Right kidney (tissue), 1 donor: Measurements from ENCODE around the gene ACSS1.

Source experiments
- DNase-seq: peaks from one replicate; pipeline ENCODE4 v3.0.0-alpha.2; 2016

The ACSS1 gene

DNA sequence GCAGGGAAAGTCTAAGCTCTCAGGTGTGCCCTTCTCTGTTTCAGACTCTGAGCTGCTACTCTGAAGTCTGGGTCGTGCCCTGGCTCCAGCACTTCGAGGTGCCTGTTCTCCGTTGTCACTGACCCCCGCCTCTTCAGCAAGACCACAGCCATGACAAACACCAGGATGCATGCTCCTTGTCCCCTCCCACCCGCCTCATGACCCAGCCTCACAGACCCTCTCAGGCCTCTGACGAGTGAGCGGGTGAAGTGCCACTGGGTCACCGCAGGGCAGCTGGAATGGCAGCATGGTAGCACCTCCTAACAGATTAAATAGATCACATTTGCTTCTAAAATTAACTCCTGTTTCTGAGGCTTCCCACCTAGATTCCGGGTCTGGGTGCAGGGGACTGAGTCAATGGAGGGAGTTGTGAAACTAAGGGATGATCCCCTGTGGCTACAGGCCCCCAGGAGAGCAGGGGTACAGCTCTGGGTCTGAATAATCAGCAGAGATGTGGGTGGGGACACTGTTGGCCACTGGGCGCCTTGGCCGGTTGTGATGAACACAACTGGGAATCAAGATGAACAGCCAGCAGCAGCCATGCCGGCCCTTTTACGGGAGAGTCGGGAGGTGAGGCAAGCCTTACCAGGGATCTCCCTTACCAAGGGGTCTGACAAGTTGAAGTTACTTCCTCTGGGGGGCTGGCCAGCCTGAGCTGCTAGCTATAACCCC is 98.2 kb downstream of the ACSS1 start:
- no peak for DNase-seq

GRCh38 chr20:24958506-24959385 is 99.2 kb downstream of the ACSS1 start:
- DNase-seq, result no peak

DNA sequence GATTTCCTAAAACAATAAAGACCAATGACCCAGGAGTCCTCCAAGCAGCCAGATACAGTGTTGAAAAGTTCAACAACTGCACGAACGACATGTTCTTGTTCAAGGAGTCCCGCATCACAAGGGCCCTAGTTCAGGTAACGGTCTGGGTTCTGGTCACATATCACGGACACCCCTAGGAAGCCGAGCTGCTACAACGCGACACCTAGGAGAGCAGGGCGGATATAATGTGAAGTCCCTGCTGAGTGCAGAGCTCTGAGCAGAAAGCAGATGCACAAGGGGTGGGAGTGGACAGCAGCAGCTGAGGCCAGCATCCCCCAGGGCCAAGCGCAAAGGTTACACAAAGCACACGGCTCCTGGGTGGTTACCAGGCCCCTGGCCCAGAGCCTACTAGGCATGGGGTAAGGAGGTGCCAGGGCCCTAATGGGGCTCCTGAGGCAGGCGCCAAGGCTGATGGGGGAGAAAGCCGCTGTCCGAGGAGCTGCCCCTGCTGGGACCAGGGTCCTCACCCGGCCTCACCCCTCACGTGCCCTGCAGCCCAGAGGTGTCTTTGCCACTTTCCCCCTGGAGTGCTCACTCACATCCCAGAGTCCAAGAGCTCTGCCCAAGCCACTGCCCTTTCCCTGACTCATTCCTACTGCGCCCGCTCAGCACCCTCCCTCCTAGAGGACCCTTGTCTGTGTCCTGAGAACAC is 100.5 kb downstream of the ACSS1 start:
- DNase-seq, result no peak
